Adrenal gland (tissue), 5 donors: ENCODE results near the gene PIGBOS1.

ENCODE experiments used
- CTCF ChIP-seq, 6 experiments: fragments of 450-650 bp in 4 of 6; fragments of 200-600 bp in 2 of 6; sonication (generic) in 1 of 6; IDR thresholded peaks; 1 replicate in 5 of 6; 2 replicates in 1 of 6; pipeline versions ENCODE4 v1.5.1 to v1.8.0; 2016 to 2021; ENCODE audit warnings: antibody characterized with exemption in 6 of 6, mild to moderate bottlenecking in 2 of 6, moderate library complexity in 1 of 6
- POLR2A ChIP-seq, 2 donors: fragments of 450-650 bp; IDR thresholded peaks; one replicate each; pipeline ENCODE4 v1.6.1; 2017; ENCODE audit warnings: antibody characterized with exemption in 2 of 2, mild to moderate bottlenecking in 2 of 2, moderate library complexity in 1 of 2
- donor health status: DM: no; HTN: no; CAD: no.

GRCh38 chr15:55357774-55358173, 38.9 kb upstream of the PIGBOS1 start:
- TF ChIP-seq CTCF (IDR thresholded peaks at IDR 0.05), result no peak
- no peak for TF ChIP-seq POLR2A (IDR thresholded peaks at IDR 0.05)
